Endometrial microvascular endothelial cells (primary cell): ENCODE measurements around the gene LRRIQ4. TPM values are rescaled to one million over a fixed set of nuclear protein-coding genes. Genes with fewer than 3 reads are reported as not detected.

ENCODE experiments used
- in situ Hi-C: cut with HindIII; loops from 2 replicates; pipeline ENCODE4 v1.10.0; 2017; ENCODE audit warnings: low sequenced_read_pairs, low pct_unique_long_range_greater_than_20kb; ENCODE audit errors: inconsistent ontology term
- total RNA-seq: library from RNA; depleted of rRNA; stranded (reverse); fragments of >200 nt; gene quantifications from one replicate; pipeline ENCODE4 v1.2.3, GENCODE V29; 2015; ENCODE audit errors: inconsistent ontology term

The LRRIQ4 gene
- total RNA-seq, 1 donor from 2014 or later, result not detected

- in situ Hi-C loops, result no loop called here
Observed at GRCh38 chr3:169846458-169847193, 34.0 kb downstream of the LRRIQ4 start.

DNA sequence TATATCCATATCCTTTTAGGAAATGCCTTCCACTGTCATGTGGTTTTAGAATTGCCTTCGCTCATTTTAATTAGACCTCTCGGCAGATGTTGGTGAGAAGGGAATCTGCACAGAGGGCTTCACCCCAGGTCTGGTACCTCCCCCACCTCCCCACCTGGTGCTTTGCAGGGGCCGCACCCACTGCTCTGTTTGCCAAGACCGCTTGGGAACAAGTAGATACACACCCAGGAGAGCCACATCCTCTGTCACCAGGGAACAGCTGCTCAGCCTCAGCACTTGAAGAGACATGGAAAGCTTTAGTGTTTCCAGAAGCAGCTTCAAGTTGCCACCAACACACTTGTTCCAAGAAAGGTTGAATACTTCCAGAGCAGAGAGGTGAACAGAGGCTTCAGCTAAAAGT lies 35.2 kb downstream of the LRRIQ4 start:
- in situ Hi-C loops, result no loop called here

DNA sequence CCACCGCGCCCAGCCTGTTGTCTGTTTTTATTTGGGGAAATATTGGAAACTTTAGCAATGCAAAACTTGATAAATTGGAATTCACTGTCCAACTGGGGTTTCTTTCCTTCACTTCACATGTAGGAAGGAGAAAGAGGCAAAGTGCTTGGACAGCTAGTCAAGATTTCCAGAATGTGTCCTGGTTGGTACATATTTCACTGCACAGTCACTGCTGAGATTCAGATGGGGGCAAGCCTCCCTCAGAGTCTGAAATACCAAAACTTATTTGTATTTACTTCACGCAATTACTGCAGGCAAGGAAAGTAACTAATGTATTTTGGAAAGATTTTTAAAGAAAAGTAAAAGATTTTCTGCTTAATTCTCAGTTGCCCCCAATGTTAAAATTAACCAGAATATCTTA lies 36.1 kb downstream of the LRRIQ4 start:
- in situ Hi-C loops, result no loop called here

- in situ Hi-C loops, result no loop called here
Observed at GRCh38 chr3:169850618-169851017, 37.9 kb downstream of the LRRIQ4 start.

DNA sequence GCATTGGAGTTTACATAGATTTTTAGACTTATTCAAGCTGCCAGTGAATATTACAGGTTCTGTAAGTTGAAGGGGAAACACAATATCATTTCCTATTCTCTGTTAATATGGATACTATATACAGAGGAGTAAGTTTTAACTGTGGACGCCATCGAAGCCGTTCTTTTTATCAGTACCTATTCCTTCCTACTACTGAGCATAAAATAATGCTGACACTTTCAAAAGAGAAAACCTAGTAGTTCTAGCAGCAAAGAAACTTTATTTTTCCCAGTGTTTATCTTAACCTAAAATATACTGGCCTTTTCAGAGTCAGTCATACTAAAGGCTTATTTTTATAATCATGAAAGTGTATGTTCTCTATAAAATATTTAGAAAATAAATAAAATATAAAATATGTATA lies 42.8 kb downstream of the LRRIQ4 start:
- in situ Hi-C loops, result no loop called here

DNA sequence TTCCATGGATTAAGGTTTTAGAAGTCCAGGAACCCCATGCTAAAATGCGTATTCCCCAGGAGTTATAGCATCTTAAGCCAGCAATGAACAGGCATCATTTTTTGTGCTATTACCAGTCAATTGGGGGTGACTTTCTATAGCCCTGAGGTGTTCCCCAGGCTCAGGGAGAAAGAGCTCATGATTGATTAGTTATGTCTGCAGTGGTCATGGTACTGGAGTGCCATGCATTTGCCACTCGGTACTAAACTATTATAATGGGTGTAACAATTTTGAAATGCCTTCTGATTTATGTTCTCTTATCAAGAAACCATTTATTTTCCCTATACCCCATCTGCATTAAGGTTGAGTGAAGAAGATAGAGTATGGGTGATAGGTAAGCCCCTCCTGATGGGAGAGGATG lies 45.1 kb downstream of the LRRIQ4 start:
- in situ Hi-C loops, result no loop called here

DNA sequence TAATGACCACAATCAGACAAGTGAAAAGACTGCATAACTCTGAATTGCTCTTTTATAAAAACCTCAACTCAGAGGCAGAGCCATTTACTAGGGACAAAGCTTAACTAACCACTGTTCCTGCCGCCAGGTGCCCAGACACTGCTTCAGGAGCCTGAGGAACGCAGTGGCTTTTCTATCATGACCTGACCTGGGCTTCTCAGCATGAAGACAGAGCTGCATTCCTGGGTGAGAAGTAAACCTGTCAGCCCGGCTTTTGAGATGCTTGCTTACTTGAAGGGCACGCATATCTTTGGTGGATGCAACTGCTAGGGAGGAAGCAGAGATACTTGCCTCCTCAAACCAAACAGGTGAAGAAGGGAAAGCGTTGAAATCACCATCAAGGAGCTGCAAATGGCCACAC lies 49.2 kb downstream of the LRRIQ4 start:
- in situ Hi-C loops, result no loop called here

- in situ Hi-C loops, result no loop called here
Observed at GRCh38 chr3:169863458-169863899, 50.8 kb downstream of the LRRIQ4 start.

DNA sequence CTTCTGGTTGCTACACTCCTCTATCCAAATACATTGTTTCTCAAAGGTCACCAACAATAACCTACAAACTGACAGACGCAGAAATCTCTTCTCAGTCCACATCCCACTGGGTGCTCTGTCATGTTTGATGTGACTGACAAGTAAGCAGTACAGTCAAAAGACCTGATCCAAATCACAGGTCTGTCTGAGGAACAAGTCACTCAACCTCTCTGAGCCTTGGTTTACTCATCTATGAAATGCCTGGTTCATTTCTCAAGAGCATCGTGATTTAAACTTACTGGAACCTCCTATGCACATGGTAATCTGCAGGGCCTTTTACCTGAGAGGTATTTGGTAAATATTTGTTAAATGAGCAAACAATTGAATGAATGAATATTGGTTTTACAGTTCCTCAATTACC lies 51.6 kb downstream of the LRRIQ4 start:
- in situ Hi-C loops, result no loop called here

DNA sequence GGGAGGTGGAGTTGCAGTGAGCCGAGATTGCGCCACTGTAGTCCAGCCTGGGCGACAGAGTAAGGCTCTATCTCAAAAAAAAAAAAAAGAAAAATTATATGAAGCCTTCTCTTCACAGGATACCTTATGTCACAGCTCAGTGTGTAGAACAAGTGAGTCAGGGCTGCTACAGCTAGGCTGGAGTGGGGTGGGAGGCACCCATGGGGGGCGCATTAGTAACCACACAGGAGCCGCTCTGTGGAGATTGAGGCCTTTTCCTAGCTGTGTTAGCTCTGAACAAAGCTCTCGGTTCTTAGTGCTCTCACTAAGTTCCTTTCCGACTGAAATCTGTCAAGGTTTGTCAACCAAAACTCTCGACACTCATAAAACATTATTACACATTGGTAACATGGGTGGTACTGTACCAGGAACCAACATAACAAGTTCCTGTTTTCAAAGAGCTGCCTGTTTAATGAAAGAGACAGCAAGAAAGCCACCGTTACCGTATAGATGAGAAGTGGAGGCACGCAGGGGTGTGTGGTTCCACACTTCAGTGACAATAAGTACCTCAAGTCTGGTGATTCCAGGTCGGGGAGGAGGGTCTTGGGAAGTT lies 52.6 kb downstream of the LRRIQ4 start:
- in situ Hi-C loops, result no loop called here

GRCh38 chr3:169867584-169868210 lies 55.0 kb downstream of the LRRIQ4 start:
- in situ Hi-C loops, result no loop called here

DNA sequence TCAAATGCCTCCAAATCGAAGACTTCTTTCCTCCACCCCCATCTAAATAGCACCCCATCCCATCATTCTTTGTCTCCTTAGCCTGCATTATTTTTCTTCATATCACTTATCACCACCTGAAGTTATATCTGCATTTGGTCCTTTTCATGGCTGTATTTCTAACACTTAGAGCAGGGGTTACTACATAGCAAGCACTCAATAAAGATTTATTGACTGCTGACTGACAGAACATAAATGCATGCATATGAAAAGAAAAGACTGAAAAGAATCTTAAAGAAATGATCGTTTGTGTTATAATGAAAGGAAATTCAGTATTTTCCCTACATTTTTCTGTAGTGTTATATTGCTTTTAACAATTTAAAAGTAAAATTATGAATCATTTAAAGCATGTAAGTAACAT lies 55.7 kb downstream of the LRRIQ4 start:
- in situ Hi-C loops, result no loop called here

GRCh38 chr3:169869484-169870220 lies 57.0 kb downstream of the LRRIQ4 start, which contains the start of gene LRRC31:
Gene LRRC31 (minus strand): TSS chr3:169869935. CDS start chr3:169869807, 128 bp downstream.
- in situ Hi-C loops, result no loop called here

GRCh38 chr3:169871129-169871886 lies 58.6 kb downstream of the LRRIQ4 start:
- in situ Hi-C loops, result no loop called here

- in situ Hi-C loops, result no loop called here
Observed at GRCh38 chr3:169879013-169879557, 66.4 kb downstream of the LRRIQ4 start.

- in situ Hi-C loops, result no loop called here
Observed at GRCh38 chr3:169879845-169880575, 67.3 kb downstream of the LRRIQ4 start.

DNA sequence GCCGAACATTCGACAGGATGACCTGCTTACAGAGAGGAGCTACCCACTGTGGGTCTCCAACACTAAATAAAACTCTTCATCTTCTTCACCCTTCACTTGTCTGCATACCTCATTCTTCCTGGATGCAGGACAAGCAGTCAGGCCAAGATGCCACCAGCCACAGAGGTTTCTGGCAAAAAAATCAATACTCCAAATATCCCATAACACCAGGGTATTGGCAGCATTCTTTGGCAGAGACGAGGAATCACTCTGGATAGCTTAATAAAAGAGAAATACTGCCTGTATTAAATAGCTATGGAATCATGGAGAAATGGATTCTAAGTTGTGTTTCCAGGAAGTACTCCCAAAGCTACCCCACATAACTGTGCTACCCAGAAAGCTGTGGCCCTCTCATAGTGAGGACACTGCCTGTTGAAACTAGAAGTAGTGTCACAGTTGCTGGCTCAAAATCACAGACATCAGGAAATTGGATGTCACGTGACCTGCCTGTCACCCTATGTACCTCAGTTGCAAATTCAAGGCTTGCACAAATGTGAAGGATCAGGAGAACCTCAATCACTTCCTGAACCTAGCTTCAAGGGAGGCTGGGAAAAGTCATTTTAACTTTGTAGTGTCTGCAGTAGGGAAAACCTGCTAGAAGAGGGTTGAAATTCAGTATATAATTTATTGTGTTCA lies 68.0 kb downstream of the LRRIQ4 start:
- in situ Hi-C loops, result no loop called here
